ENCODE measurements around the gene SMAGP. TPM values are rescaled to one million over a fixed set of nuclear protein-coding genes. Genes with fewer than 3 reads are reported as not detected.

The SMAGP gene
- total RNA-seq, 1 donor from 2014 or later = 167 TPM

DNA sequence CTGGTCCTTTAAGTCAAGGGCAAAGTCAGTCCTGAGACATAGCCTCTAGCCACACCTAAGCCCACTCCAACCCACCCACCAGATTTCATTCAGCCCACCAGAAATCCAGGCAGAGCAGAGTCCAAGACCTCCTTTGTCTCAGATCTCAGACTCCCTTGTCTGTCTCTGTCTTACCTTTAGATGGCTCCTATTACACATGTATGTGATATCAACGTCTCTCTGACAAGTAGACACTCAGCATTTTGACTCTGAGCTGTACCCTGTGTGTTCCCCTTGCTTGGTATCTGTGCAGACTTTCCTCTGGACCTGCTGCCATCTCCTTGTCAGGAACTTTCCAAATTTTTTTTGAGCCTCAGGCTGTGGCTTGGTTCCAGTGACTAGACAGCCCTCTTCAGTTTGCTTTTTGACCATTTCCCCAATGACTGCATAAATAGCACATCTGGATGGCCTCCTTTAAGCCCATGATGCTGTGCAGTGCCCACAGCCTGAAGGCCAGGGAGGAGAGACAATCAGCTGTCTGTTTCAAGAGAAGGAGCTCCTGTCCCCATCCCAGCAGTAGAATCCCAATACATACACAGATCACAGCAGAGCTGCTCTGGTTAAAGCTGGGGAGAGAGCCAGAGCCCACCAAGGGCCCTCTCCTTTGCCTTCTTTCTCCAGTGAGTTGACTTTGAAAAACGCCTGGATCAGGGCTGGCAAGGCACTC, 59.4 kb downstream of the SMAGP start:
- no peaks in the 10 kb centered on the region for H3K9me3 Mint-ChIP-seq (ENCODE audit: unreplicated experiment)
- DNase-seq (ENCODE audit: low spot score) = no peak
- peaks cover 4% of the 10 kb centered on the region for H3K36me3 Mint-ChIP-seq (ENCODE audit: low read depth, unreplicated experiment)
- TF ChIP-seq, protein P1, sequence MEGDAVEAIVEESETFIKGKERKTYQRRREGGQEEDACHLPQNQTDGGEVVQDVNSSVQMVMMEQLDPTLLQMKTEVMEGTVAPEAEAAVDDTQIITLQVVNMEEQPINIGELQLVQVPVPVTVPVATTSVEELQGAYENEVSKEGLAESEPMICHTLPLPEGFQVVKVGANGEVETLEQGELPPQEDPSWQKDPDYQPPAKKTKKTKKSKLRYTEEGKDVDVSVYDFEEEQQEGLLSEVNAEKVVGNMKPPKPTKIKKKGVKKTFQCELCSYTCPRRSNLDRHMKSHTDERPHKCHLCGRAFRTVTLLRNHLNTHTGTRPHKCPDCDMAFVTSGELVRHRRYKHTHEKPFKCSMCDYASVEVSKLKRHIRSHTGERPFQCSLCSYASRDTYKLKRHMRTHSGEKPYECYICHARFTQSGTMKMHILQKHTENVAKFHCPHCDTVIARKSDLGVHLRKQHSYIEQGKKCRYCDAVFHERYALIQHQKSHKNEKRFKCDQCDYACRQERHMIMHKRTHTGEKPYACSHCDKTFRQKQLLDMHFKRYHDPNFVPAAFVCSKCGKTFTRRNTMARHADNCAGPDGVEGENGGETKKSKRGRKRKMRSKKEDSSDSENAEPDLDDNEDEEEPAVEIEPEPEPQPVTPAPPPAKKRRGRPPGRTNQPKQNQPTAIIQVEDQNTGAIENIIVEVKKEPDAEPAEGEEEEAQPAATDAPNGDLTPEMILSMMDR (IDR thresholded peaks at IDR 0.05; ENCODE audit: unreplicated experiment) = no peak
- peaks cover 2% of the 10 kb centered on the region for H3K27me3 Mint-ChIP-seq (ENCODE audit: unreplicated experiment)
- no peaks in the 10 kb centered on the region for H3K4me1 Mint-ChIP-seq (ENCODE audit: unreplicated experiment)
- H3K4me3 Mint-ChIP-seq (ENCODE audit: unreplicated experiment) = no peak overlapping the region
- H3K27ac Mint-ChIP-seq (ENCODE audit: unreplicated experiment) = no peak overlapping the region

DNA sequence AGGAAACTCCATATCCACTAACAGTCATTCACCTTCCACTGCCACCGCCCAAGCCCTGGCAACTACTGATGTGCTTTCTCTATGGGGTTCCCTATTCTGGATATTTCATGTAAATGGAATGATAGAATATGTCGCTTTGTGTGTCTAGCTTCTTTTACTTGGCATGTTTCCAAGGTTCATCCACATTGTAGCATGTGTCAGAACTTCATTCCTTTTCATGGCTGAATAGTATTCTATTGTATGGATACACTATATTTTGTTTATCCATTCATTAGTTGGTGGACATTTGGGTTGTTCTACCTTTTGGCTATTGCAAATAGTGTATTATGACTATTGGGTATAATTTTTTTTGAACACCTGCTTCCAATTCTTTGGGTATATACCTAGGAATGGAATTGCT, 61.0 kb downstream of the SMAGP start:
- H3K9me3 Mint-ChIP-seq (ENCODE audit: unreplicated experiment) = no peaks in the 10 kb centered on the region
- peaks cover 4% of the 10 kb centered on the region for H3K36me3 Mint-ChIP-seq (ENCODE audit: low read depth, unreplicated experiment)
- H3K27me3 Mint-ChIP-seq (ENCODE audit: unreplicated experiment) = peaks cover 2% of the 10 kb centered on the region
- no peak overlapping the region for H3K4me3 Mint-ChIP-seq (ENCODE audit: unreplicated experiment)
- no peak for DNase-seq (ENCODE audit: low spot score)
- no peak overlapping the region for H3K27ac Mint-ChIP-seq (ENCODE audit: unreplicated experiment)
- TF ChIP-seq, protein P1 (IDR thresholded peaks at IDR 0.05; ENCODE audit: unreplicated experiment) = no peak
- no peaks in the 10 kb centered on the region for H3K4me1 Mint-ChIP-seq (ENCODE audit: unreplicated experiment)

DNA sequence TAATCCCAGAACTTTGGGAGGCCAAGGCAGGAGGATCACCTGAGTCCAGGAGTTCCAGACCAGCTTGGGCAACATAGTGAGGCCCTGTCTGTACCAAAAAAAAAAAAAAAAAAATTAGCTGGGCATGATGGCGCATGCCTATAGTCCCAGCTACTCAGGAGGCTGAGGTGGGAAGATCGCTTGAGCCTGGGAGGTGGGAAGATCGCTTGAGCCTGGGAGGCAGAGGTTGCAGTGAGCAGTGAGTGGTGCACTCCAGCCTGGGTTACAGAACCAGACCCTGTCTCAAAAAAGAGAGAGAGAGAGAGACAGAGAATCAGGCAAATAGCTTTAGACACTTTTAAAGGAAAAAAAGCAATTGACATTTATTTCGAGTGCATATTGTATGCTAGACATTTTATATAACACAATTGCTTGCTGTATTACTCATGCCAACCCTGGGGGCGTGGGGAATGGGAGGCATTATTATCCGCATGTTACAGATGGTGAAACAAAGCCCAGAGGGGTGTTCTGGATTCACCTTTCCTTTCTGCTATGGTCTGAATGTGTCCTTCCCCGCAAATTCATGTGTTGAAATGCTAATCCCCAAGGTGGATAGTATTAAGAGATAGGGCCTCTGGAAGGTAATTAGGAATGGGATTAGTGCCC, 62.1 kb downstream of the SMAGP start:
- Mint-ChIP-seq H3K36me3 (ENCODE audit: low read depth, unreplicated experiment) (peaks cover 8% of the 10 kb centered on the region), H3K9me3 (ENCODE audit: unreplicated experiment) (no peaks in the 10 kb centered on the region), H3K4me3 (ENCODE audit: unreplicated experiment) (no peak overlapping the region), H3K27ac (ENCODE audit: unreplicated experiment) (no peak overlapping the region), H3K4me1 (ENCODE audit: unreplicated experiment) (peaks cover 4% of the 10 kb centered on the region), H3K27me3 (ENCODE audit: unreplicated experiment) (peaks cover 2% of the 10 kb centered on the region)
- no peak for DNase-seq (ENCODE audit: low spot score)
- TF ChIP-seq, protein P1 (IDR thresholded peaks at IDR 0.05; ENCODE audit: unreplicated experiment) = no peak

DNA sequence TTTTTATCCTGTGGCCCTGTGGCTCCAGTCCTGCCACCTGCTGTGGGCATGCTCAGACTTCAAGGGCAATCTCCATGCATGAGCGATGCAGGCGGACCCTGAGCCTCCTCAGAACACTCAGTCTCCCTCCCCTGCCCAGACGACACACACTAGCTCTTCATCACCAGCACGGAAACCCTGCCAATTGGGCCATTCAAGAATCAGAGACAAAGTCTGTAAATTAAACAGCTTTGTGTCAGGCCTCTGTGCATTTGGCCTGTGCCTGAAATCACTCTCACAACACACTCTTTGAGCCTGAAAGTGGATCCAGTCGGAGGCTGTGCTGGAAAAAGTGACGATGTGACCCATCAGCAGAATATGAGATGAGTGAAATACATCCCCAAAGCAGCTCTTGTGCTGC, 64.9 kb downstream of the SMAGP start:
- H3K27ac Mint-ChIP-seq (ENCODE audit: unreplicated experiment) = no peak overlapping the region
- peaks cover 8% of the 10 kb centered on the region for H3K36me3 Mint-ChIP-seq (ENCODE audit: low read depth, unreplicated experiment)
- peaks cover 8% of the 10 kb centered on the region for H3K4me1 Mint-ChIP-seq (ENCODE audit: unreplicated experiment)
- DNase-seq (ENCODE audit: low spot score) = no peak
- H3K4me3 Mint-ChIP-seq (ENCODE audit: unreplicated experiment) = no peak overlapping the region
- H3K27me3 Mint-ChIP-seq (ENCODE audit: unreplicated experiment) = peaks cover 2% of the 10 kb centered on the region
- TF ChIP-seq, protein P1 (IDR thresholded peaks at IDR 0.05; ENCODE audit: unreplicated experiment) = no peak
- H3K9me3 Mint-ChIP-seq (ENCODE audit: unreplicated experiment) = no peaks in the 10 kb centered on the region

DNA sequence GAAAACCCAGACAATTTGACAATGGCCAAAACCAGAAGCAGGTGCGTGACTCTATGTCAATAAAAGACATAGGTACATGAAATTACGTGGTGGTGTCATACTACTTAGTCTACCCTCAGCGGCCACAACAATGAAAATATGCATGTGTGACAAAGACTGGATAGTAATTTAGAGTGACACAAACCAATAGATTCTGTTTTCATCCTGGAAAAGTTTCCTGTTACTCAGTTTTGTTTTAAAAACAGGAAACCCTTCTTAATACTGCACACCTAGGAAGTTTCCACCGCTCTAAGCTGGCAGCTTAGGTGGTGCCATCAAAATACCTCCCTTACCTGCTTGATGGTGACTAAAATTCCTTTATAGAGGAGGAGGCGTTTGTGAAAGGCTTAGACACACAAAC, 67.5 kb downstream of the SMAGP start:
- H3K4me3 Mint-ChIP-seq (ENCODE audit: unreplicated experiment) = no peak overlapping the region
- no peaks in the 10 kb centered on the region for H3K27me3 Mint-ChIP-seq (ENCODE audit: unreplicated experiment)
- no peak overlapping the region for H3K27ac Mint-ChIP-seq (ENCODE audit: unreplicated experiment)
- no peak for DNase-seq (ENCODE audit: low spot score)
- TF ChIP-seq, protein P1 (IDR thresholded peaks at IDR 0.05; ENCODE audit: unreplicated experiment) = no peak
- H3K4me1 Mint-ChIP-seq (ENCODE audit: unreplicated experiment) = peaks cover 11% of the 10 kb centered on the region
- H3K9me3 Mint-ChIP-seq (ENCODE audit: unreplicated experiment) = no peaks in the 10 kb centered on the region
- H3K36me3 Mint-ChIP-seq (ENCODE audit: low read depth, unreplicated experiment) = peaks cover 9% of the 10 kb centered on the region

Data from endothelial cell (in vitro differentiated cells).